ENCODE measurements around the gene ATF4.
A peak's percentile ranks its signal among the peaks of the same experiment; 100 is the strongest.

ATF4 gene

DNA sequence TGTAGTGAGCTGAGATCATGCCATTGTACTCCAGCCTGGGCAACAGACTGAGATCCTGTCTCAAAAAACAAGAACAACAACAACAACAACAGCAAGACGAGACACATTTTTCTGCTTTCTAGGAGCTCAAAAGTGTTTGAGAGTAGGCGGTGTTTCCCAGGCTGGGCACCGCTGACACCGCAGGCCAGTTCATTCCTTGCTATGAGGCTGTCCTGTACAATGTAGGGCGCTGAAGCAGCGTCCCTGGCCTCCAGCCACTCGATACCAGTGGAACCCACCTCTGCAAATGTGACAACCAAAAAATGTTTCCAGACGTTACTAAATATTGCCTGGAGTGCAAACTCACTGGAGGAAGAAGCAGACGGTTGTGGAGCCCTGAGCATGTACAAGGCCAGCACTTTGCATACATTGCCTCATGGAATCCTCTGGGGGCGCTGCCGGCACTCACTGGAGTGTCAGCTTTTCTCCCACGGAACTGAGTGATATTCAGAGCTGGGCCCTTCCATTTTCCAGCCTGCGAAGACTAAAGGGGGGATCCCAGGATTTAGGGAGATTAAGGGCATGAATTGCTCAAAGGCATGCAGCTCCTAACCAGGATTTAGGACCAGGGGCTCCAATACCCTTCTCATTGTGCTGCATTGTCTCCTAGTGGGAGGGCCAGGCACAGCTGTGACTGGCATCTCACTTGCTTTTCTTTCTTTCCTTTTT, 24.1 kb upstream of the ATF4 start:
- ATAC-seq: peak; percentile 95

DNA sequence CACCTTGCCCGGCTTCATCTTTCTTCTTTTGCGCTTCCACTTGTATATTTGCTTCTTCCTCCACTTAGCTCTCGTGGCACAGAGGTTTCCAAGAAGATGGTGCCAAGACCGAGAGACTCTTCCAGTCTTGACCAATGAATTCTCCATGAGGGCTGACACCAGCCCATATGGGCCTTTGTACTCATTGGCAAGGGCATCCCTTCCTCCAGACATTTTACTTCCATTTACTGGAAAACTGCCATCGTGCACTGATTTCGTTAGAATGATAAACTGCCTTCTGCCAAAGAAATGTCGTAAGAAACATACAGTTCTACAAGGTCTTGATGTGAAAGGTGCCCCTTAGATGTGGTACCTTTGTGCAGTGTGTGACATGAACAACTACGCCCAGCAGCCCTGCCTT, 22.9 kb upstream of the ATF4 start:
- ATAC-seq: no peak
- TF ChIP-seq, protein P1, sequence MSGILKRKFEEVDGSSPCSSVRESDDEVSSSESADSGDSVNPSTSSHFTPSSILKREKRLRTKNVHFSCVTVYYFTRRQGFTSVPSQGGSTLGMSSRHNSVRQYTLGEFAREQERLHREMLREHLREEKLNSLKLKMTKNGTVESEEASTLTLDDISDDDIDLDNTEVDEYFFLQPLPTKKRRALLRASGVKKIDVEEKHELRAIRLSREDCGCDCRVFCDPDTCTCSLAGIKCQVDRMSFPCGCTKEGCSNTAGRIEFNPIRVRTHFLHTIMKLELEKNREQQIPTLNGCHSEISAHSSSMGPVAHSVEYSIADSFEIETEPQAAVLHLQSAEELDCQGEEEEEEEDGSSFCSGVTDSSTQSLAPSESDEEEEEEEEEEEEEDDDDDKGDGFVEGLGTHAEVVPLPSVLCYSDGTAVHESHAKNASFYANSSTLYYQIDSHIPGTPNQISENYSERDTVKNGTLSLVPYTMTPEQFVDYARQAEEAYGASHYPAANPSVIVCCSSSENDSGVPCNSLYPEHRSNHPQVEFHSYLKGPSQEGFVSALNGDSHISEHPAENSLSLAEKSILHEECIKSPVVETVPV (CRISPR knock-in tag; IDR thresholded peaks at IDR 0.05): no peak
- TF ChIP-seq ZNF70 (CRISPR knock-in tag; IDR thresholded peaks at IDR 0.05) (no peak), SNAI2 (CRISPR knock-in tag; IDR thresholded peaks at IDR 0.05) (no peak), RARB (CRISPR knock-in tag; IDR thresholded peaks at IDR 0.05) (no peak), ARNTL (CRISPR knock-in tag; IDR thresholded peaks at IDR 0.05; ENCODE audit: borderline replicate concordance, low read depth) (no peak), GLIS3 (CRISPR knock-in tag; IDR thresholded peaks at IDR 0.05) (no peak), ZNF565 (CRISPR knock-in tag; conservative IDR thresholded peaks at IDR 0.05; ENCODE audit: low read depth) (no peak), ZC3H10 (CRISPR knock-in tag; IDR thresholded peaks at IDR 0.05) (no peak)
- TF ChIP-seq, protein P2, sequence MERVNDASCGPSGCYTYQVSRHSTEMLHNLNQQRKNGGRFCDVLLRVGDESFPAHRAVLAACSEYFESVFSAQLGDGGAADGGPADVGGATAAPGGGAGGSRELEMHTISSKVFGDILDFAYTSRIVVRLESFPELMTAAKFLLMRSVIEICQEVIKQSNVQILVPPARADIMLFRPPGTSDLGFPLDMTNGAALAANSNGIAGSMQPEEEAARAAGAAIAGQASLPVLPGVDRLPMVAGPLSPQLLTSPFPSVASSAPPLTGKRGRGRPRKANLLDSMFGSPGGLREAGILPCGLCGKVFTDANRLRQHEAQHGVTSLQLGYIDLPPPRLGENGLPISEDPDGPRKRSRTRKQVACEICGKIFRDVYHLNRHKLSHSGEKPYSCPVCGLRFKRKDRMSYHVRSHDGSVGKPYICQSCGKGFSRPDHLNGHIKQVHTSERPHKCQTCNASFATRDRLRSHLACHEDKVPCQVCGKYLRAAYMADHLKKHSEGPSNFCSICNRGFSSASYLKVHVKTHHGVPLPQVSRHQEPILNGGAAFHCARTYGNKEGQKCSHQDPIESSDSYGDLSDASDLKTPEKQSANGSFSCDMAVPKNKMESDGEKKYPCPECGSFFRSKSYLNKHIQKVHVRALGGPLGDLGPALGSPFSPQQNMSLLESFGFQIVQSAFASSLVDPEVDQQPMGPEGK (CRISPR knock-in tag; IDR thresholded peaks at IDR 0.05; ENCODE audit: borderline replicate concordance): no peak

More for the DNA sequence above, 24.1 kb upstream of the ATF4 start:
- TF ChIP-seq OSR1 (CRISPR knock-in tag; IDR thresholded peaks at IDR 0.05) (no peak), ISL1 (CRISPR knock-in tag; IDR thresholded peaks at IDR 0.05) (no peak), ZNF565 (CRISPR knock-in tag; conservative IDR thresholded peaks at IDR 0.05; ENCODE audit: low read depth) (no peak), GLIS3 (CRISPR knock-in tag; IDR thresholded peaks at IDR 0.05) (no peak), TOX (CRISPR knock-in tag; IDR thresholded peaks at IDR 0.05; ENCODE audit: borderline replicate concordance) (no peak), ZNF8 (CRISPR knock-in tag; IDR thresholded peaks at IDR 0.05) (no peak), CSDC2 (CRISPR knock-in tag; IDR thresholded peaks at IDR 0.05) (no peak), ZC3H10 (CRISPR knock-in tag; IDR thresholded peaks at IDR 0.05) (no peak), TCF4 (CRISPR knock-in tag; IDR thresholded peaks at IDR 0.05; ENCODE audit: borderline replicate concordance) (no peak), ARNTL (CRISPR knock-in tag; IDR thresholded peaks at IDR 0.05; ENCODE audit: borderline replicate concordance, low read depth) (no peak), ESRRG (CRISPR knock-in tag; IDR thresholded peaks at IDR 0.05) (no peak), ZFP3 (CRISPR knock-in tag; IDR thresholded peaks at IDR 0.05) (no peak), SNAI2 (CRISPR knock-in tag; IDR thresholded peaks at IDR 0.05) (no peak), PPARA (CRISPR knock-in tag; IDR thresholded peaks at IDR 0.05; ENCODE audit: borderline replicate concordance) (no peak), RARB (CRISPR knock-in tag; IDR thresholded peaks at IDR 0.05) (no peak), BACH2 (CRISPR knock-in tag; IDR thresholded peaks at IDR 0.05; ENCODE audit: borderline replicate concordance) (no peak)
- TF ChIP-seq, protein P1 (CRISPR knock-in tag; IDR thresholded peaks at IDR 0.05): no peak
- TF ChIP-seq, protein P3, sequence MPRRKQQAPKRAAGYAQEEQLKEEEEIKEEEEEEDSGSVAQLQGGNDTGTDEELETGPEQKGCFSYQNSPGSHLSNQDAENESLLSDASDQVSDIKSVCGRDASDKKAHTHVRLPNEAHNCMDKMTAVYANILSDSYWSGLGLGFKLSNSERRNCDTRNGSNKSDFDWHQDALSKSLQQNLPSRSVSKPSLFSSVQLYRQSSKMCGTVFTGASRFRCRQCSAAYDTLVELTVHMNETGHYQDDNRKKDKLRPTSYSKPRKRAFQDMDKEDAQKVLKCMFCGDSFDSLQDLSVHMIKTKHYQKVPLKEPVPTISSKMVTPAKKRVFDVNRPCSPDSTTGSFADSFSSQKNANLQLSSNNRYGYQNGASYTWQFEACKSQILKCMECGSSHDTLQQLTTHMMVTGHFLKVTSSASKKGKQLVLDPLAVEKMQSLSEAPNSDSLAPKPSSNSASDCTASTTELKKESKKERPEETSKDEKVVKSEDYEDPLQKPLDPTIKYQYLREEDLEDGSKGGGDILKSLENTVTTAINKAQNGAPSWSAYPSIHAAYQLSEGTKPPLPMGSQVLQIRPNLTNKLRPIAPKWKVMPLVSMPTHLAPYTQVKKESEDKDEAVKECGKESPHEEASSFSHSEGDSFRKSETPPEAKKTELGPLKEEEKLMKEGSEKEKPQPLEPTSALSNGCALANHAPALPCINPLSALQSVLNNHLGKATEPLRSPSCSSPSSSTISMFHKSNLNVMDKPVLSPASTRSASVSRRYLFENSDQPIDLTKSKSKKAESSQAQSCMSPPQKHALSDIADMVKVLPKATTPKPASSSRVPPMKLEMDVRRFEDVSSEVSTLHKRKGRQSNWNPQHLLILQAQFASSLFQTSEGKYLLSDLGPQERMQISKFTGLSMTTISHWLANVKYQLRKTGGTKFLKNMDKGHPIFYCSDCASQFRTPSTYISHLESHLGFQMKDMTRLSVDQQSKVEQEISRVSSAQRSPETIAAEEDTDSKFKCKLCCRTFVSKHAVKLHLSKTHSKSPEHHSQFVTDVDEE (CRISPR knock-in tag; IDR thresholded peaks at IDR 0.05): no peak
- TF ChIP-seq, protein P4, sequence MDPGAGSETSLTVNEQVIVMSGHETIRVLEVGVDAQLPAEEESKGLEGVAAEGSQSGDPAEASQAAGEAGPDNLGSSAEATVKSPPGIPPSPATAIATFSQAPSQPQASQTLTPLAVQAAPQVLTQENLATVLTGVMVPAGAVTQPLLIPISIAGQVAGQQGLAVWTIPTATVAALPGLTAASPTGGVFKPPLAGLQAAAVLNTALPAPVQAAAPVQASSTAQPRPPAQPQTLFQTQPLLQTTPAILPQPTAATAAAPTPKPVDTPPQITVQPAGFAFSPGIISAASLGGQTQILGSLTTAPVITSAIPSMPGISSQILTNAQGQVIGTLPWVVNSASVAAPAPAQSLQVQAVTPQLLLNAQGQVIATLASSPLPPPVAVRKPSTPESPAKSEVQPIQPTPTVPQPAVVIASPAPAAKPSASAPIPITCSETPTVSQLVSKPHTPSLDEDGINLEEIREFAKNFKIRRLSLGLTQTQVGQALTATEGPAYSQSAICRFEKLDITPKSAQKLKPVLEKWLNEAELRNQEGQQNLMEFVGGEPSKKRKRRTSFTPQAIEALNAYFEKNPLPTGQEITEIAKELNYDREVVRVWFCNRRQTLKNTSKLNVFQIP (CRISPR knock-in tag; IDR thresholded peaks at IDR 0.05; ENCODE audit: borderline replicate concordance, low read depth): no peak
- TF ChIP-seq, protein P2 (CRISPR knock-in tag; IDR thresholded peaks at IDR 0.05; ENCODE audit: borderline replicate concordance): no peak
